Lower lobe of right lung (tissue), 2 donors: ENCODE data around the gene LYZL4. TPM values are rescaled to one million over a fixed set of nuclear protein-coding genes. Genes with fewer than 3 reads are reported as not detected.

Experiments
- ATAC-seq, 2 donors: fragments of 200-7000 bp; cut with Tn5 transposase; one replicate each; pipeline ENCODE4 v1.9.1; 2020 to 2022; ENCODE audit warnings: mild to moderate bottlenecking in 2 of 2, moderate library complexity in 2 of 2
- DNase-seq: peaks from one replicate; pipeline ENCODE4 v3.0.0-alpha.2; 2020
- H3K27ac ChIP-seq: fragments of 200-600 bp; one replicate; pipeline ENCODE4 v1.8.0; 2022
- H3K27me3 ChIP-seq: fragments of 200-600 bp; one replicate; pipeline ENCODE4 v1.8.0; 2022; ENCODE audit warnings: low read depth
- H3K36me3 ChIP-seq: fragments of 200-600 bp; one replicate; pipeline ENCODE4 v1.8.0; 2022; ENCODE audit warnings: mild to moderate bottlenecking
- H3K4me1 ChIP-seq: fragments of 200-600 bp; one replicate; pipeline ENCODE4 v1.8.0; 2022
- H3K4me3 ChIP-seq: fragments of 200-600 bp; one replicate; pipeline ENCODE4 v1.8.0; 2022; ENCODE audit warnings: mild to moderate bottlenecking
- H3K9me3 ChIP-seq: fragments of 200-600 bp; one replicate; pipeline ENCODE4 v1.8.0; 2022
- CTCF ChIP-seq: fragments of 200-600 bp; IDR thresholded peaks from one replicate; pipeline ENCODE4 v1.8.0; 2022; ENCODE audit warnings: antibody characterized with exemption, mild to moderate bottlenecking
- intact Hi-C: fragments of 100-400 bp; cut with DNase I; formaldehyde crosslinking; loops from one replicate; pipeline ENCODE4 v1.11.0; 2022
- long read RNA-seq: library from polyadenylated mRNA; unstranded; transcript quantifications from one replicate; pipeline ENCODE4 v2.0.0, GENCODE V29; 2021
- total RNA-seq: library from RNA; stranded (reverse); fragmentation: NEBNext Ultra II Directional; extraction: Animal tissue kit (Norgen Biotek cat#: 25700); gene quantifications from one replicate; pipeline ENCODE4 v1.2.1, GENCODE V29; 2021
- donor health status: DM: no; HTN: yes; CAD: no; lungs with severe emphysema.

LYZL4 gene
- total RNA-seq = not detected
- long read RNA-seq = 0 reads

GRCh38 chr3:42410370-42411131 is at the start of gene LYZL4:
Gene LYZL4 (minus strand): TSS chr3:42410610. CDS start chr3:42407251, 3,359 bp downstream.
- H3K27ac ChIP-seq = no peak within 1 kb of the TSS
- no peak for ATAC-seq

GRCh38 chr3:42459151-42459550 is 48.7 kb upstream of the LYZL4 start:
- H3K4me3 ChIP-seq = no peak overlapping the region
- H3K4me1 ChIP-seq = no peaks in the 10 kb centered on the region
- H3K27me3 ChIP-seq = no peaks in the 10 kb centered on the region
- TF ChIP-seq CTCF = no peak
- intact Hi-C loops = no loop called here
- ATAC-seq (no peak), DNase-seq (no peak)
- H3K27ac ChIP-seq = no peak overlapping the region
- H3K36me3 ChIP-seq = no peaks in the 10 kb centered on the region
- H3K9me3 ChIP-seq = no peaks in the 10 kb centered on the region

More at GRCh38 chr3:42410370-42411131, at the start of gene LYZL4:
- no peak for DNase-seq
- H3K9me3 ChIP-seq = no peaks in the 10 kb centered on the region
- no peaks in the 10 kb centered on the region for H3K27me3 ChIP-seq
- intact Hi-C loops = no loop called here
- no peaks in the 10 kb centered on the region for H3K4me1 ChIP-seq
- no peaks in the 10 kb centered on the region for H3K36me3 ChIP-seq
- no peak within 1 kb of the TSS for H3K4me3 ChIP-seq
- no peak for TF ChIP-seq CTCF

- Histone ChIP-seq H3K27ac (no peak overlapping the region), H3K36me3 (no peaks in the 10 kb centered on the region), H3K4me3 (no peak overlapping the region), H3K4me1 (peaks cover 8% of the 10 kb centered on the region), H3K9me3 (no peaks in the 10 kb centered on the region), H3K27me3 (no peaks in the 10 kb centered on the region)
- no peak for TF ChIP-seq CTCF
- intact Hi-C loops = no loop called here
- ATAC-seq = no peak
- no peak for DNase-seq
Observed at GRCh38 chr3:42456211-42456610, 45.8 kb upstream of the LYZL4 start.

GRCh38 chr3:42451546-42452230 is 41.3 kb upstream of the LYZL4 start:
- intact Hi-C loops = no loop called here
- peak; percentile 25 to 60 for ATAC-seq
- no peaks in the 10 kb centered on the region for H3K9me3 ChIP-seq
- H3K4me3 ChIP-seq = no peak overlapping the region
- no peaks in the 10 kb centered on the region for H3K27me3 ChIP-seq
- H3K4me1 ChIP-seq = peaks cover 8% of the 10 kb centered on the region
- DNase-seq = no peak
- H3K36me3 ChIP-seq = no peaks in the 10 kb centered on the region
- H3K27ac ChIP-seq = peak overlapping the region; percentile 37
- TF ChIP-seq CTCF = no peak

GRCh38 chr3:42451116-42451515 is 40.7 kb upstream of the LYZL4 start:
- no peaks in the 10 kb centered on the region for H3K27me3 ChIP-seq
- ATAC-seq (no peak), DNase-seq (no peak)
- H3K4me3 ChIP-seq = no peak overlapping the region
- H3K9me3 ChIP-seq = no peaks in the 10 kb centered on the region
- TF ChIP-seq CTCF = no peak
- no peaks in the 10 kb centered on the region for H3K36me3 ChIP-seq
- intact Hi-C loops = no loop called here
- peaks cover 8% of the 10 kb centered on the region for H3K4me1 ChIP-seq
- no peak overlapping the region for H3K27ac ChIP-seq
